ENCODE results near the gene LIN52. TPM values are rescaled to one million over a fixed set of nuclear protein-coding genes. Genes with fewer than 3 reads are reported as not detected.
A peak's percentile ranks its signal among the peaks of the same experiment; 100 is the strongest.

The LIN52 gene
- total and polyA plus RNA-seq, 2 of the 8 experiments (the other 6 are each of a cell fraction or from before 2014, with no cell fraction given), result 6.8 to 11.6 TPM

DNA sequence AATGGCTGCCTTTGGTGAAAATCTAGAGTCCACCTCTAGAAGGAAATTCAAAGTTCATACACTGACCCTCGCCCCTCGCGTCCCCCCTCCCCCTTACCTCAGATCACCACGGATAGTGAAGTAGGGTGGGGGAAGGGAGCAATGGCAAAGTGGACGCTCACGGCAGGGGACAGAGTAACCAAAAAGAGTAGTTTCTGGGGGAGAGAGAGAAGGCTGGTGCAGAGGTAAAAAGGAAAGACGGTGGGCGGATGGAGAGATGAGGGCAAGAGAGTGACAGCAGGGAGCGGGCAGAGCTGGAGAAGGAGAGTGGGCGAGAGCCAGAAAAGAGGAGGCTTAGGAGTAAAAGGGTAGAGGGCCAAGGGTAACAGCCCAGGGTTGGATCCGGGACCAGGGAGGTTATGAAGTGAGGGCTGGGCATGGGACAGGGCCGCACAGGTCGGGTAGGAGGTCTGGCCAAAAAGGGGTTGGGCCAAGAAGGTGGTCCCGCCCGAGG, 926 bp upstream of the LIN52 start (continued):
- TF ChIP-seq, protein P1, sequence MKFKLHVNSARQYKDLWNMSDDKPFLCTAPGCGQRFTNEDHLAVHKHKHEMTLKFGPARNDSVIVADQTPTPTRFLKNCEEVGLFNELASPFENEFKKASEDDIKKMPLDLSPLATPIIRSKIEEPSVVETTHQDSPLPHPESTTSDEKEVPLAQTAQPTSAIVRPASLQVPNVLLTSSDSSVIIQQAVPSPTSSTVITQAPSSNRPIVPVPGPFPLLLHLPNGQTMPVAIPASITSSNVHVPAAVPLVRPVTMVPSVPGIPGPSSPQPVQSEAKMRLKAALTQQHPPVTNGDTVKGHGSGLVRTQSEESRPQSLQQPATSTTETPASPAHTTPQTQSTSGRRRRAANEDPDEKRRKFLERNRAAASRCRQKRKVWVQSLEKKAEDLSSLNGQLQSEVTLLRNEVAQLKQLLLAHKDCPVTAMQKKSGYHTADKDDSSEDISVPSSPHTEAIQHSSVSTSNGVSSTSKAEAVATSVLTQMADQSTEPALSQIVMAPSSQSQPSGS (IDR thresholded peaks at IDR 0.05; ENCODE audit: low read length), result no peak
- TF ChIP-seq PHF8 (conservative IDR thresholded peaks at IDR 0.05; ENCODE audit: low read depth, low read length) (no peak; the same call in 1 of the 2 replicates), CBX8 (IDR thresholded peaks at IDR 0.05; ENCODE audit: borderline replicate concordance, low read depth, low read length) (no peak), EGR1 (IDR thresholded peaks at IDR 0.05; ENCODE audit: borderline replicate concordance, low read depth, low read length) (no peak), TAF1 (IDR thresholded peaks at IDR 0.05; ENCODE audit: low read depth, low read length) (no peak), BACH1 (IDR thresholded peaks at IDR 0.05; ENCODE audit: low read length) (no peak), KDM5A (IDR thresholded peaks at IDR 0.05; ENCODE audit: low read length) (no peak), GTF2F1 (IDR thresholded peaks at IDR 0.05; ENCODE audit: borderline replicate concordance, low read depth, low read length) (no peak), CREB1 (IDR thresholded peaks at IDR 0.05) (no peak), CEBPB (IDR thresholded peaks at IDR 0.05; ENCODE audit: low read depth, low read length) (no peak), TAF7 (optimal IDR thresholded peaks at IDR 0.05; ENCODE audit: borderline replicate concordance, low read depth, low read length) (no peak), RNF2 (IDR thresholded peaks at IDR 0.05; ENCODE audit: borderline replicate concordance, low read depth, low read length, missing control alignments, poor library complexity, severe bottlenecking) (no peak), FOSL1 (IDR thresholded peaks at IDR 0.05; ENCODE audit: insufficient read depth, low read depth, low read length) (no peak), SAP30 (IDR thresholded peaks at IDR 0.05; ENCODE audit: insufficient read depth, insufficient replicate concordance, low read length) (peak; percentile 58), SRF (IDR thresholded peaks at IDR 0.05; ENCODE audit: low read depth, low read length) (no peak), E2F6 (IDR thresholded peaks at IDR 0.05) (no peak), KDM4A (IDR thresholded peaks at IDR 0.05; ENCODE audit: low read depth, low read length, severe bottlenecking) (no peak), SIRT6 (IDR thresholded peaks at IDR 0.05; ENCODE audit: low read length) (no peak), BCL11A (IDR thresholded peaks at IDR 0.05; ENCODE audit: low read depth in 2 of 2, low read length in 2 of 2) (no peak), TEAD4 (IDR thresholded peaks at IDR 0.05; ENCODE audit: low read depth, low read length) (no peak), ZNF274 (IDR thresholded peaks at IDR 0.05; ENCODE audit: borderline replicate concordance, extremely low read depth, low read length) (no peak), SP2 (IDR thresholded peaks at IDR 0.05; ENCODE audit: low read length) (no peak), BRCA1 (IDR thresholded peaks at IDR 0.05; ENCODE audit: low read depth, low read length) (no peak), POLR2AphosphoS5 (IDR thresholded peaks at IDR 0.05; ENCODE audit: low read depth, low read length) (no peak)

Data from H1 (cell line).